GM19372 (cell line): ENCODE results near the gene PLXNC1.
"Not testable (repeated sequence)": the region's sequence is repeated elsewhere in the genome, so short reads cannot be mapped to it uniquely, and the experiment has no call there.

Source experiments
- ATAC-seq: cut with Tn5 transposase; IDR thresholded peaks from one replicate; pipeline ENCODE4 v1.9.1; 2021; ENCODE audit warnings: mild to moderate bottlenecking, low read depth, moderate library complexity; ENCODE audit not compliant: unreplicated experiment

Gene PLXNC1

GRCh38 chr12:94284859-94285258 lies 136.5 kb downstream of the PLXNC1 start:
- no peak for ATAC-seq

- ATAC-seq = no peak
Measured at GRCh38 chr12:94285943-94286582, 137.7 kb downstream of the PLXNC1 start.

- no peak for ATAC-seq
Measured at GRCh38 chr12:94286583-94287244, 138.3 kb downstream of the PLXNC1 start.

GRCh38 chr12:94287245-94287628 lies 138.9 kb downstream of the PLXNC1 start:
- ATAC-seq = no peak

- ATAC-seq = no peak
Measured at GRCh38 chr12:94289461-94290312, 141.3 kb downstream of the PLXNC1 start.

- ATAC-seq = no peak
Measured at GRCh38 chr12:94290353-94290752, 142.0 kb downstream of the PLXNC1 start.

- no peak for ATAC-seq
Measured at GRCh38 chr12:94297096-94297699, 148.8 kb downstream of the PLXNC1 start.

GRCh38 chr12:94297876-94298505 lies 149.6 kb downstream of the PLXNC1 start:
- ATAC-seq = no peak

GRCh38 chr12:94299846-94300245 lies 151.5 kb downstream of the PLXNC1 start:
- ATAC-seq = no peak

- no peak for ATAC-seq
Measured at GRCh38 chr12:94304012-94304411, 155.6 kb downstream of the PLXNC1 start.

GRCh38 chr12:94304566-94305061 lies 156.2 kb downstream of the PLXNC1 start:
- no peak for ATAC-seq

GRCh38 chr12:94305130-94305957 lies 157.0 kb downstream of the PLXNC1 start:
- ATAC-seq = peak; percentile 57

- ATAC-seq = no peak
Measured at GRCh38 chr12:94308612-94309011, 160.2 kb downstream of the PLXNC1 start.

- peak; percentile 60 for ATAC-seq
Measured at GRCh38 chr12:94309373-94309772, 161.0 kb downstream of the PLXNC1 start.

- no peak for ATAC-seq
Measured at GRCh38 chr12:94312378-94312777, 164.0 kb downstream of the PLXNC1 start.

- ATAC-seq = not testable (repeated sequence)
Measured at GRCh38 chr12:94316600-94316999, 168.2 kb downstream of the PLXNC1 start.

- ATAC-seq = no peak
Measured at GRCh38 chr12:94318181-94318580, 169.8 kb downstream of the PLXNC1 start.

- no peak for ATAC-seq
Measured at GRCh38 chr12:94320109-94320508, 171.7 kb downstream of the PLXNC1 start.

GRCh38 chr12:94322346-94322745 lies 174.0 kb downstream of the PLXNC1 start:
- ATAC-seq = no peak
